Measurements from ENCODE around the gene HERPUD1. TPM values are rescaled to one million over a fixed set of nuclear protein-coding genes. Genes with fewer than 3 reads are reported as not detected.
A peak's percentile ranks its signal among the peaks of the same experiment; 100 is the strongest.

Gene HERPUD1
- total and polyA plus RNA-seq, 4 donors, result 52.5 to 173 (median 108) TPM

DNA sequence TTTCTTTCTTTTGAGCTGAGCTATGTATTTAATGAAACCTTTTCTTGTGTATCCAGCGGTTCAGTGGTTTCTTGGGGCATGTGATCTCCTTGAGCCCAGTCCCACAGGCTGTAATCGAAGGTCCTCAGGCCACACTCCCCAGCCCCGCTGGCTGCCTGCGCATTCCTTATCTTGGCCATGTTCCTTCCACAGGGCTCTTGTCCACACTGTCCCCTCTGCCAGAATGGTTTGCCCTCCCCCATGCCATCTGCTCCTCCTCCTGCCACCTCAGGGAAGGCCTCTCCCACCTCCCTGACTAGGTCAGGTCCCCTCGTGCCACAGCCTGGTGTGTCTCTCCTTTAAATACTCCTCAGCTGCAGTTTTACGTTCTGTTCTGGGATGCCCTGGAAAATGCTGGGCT lies 45.3 kb downstream of the HERPUD1 start:
- Histone ChIP-seq H3K36me3 (ENCODE audit: control insufficient read depth in 1 of 2, insufficient read depth in 2 of 2, low read length in 1 of 2) (no peaks in the 10 kb centered on the region), H3K9me3 (ENCODE audit: control insufficient read depth, low read length) (no peaks in the 10 kb centered on the region), H3K4me3 (ENCODE audit: low read length in 2 of 2) (no peak overlapping the region), H3K27ac (ENCODE audit: low read depth in 1 of 2, low read length in 2 of 2) (no peak overlapping the region), H3K27me3 (ENCODE audit: control insufficient read depth in 1 of 2, insufficient read depth in 2 of 2, low read length in 1 of 2) (no peaks in the 10 kb centered on the region), H3K4me1 (ENCODE audit: control insufficient read depth in 1 of 2, insufficient read depth in 2 of 2, low read length in 2 of 2) (no peaks in the 10 kb centered on the region)
- WGBS, 2 donors, result 68 to 91% methylated on average over 6 of the region's 6 CpGs
- no peak for ATAC-seq (ENCODE audit: low FRiP score)
- intact Hi-C loops (cut with DNase I), result no loop called here
- DNase-seq, result peak in 1 of 2 donors; percentile 23

DNA sequence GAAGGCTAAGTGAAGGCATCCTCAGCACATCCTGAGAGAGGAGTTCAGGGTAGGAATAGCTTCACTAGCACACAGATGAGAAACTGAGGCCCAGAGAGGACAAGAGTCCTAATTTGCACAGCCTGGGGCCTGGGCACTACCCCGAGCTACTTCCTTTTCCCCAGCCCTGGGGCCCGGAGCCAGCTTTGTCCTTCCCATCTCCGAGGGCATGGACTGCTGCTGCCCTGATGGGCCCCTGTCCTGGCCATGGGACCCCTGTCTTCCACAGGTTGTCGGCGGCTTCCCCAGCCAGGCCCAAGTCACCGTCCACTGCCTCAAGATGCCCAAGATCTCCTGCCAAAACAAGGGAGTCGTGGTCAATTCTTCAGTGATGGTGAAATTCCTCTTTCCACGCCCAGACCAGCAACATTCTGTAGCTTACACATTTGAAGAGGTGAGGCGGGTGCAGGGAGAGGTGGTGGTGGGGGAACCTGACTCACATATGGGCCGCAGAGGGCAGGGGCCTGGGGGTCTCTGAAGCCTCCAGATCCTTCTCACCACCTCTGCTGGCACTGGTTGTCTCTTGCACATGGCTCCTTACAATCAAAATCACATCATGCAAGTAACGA lies 46.0 kb downstream of the HERPUD1 start:
- intact Hi-C loops (cut with DNase I), result no loop called here
- Histone ChIP-seq H3K4me1 (ENCODE audit: control insufficient read depth in 1 of 2, insufficient read depth in 2 of 2, low read length in 2 of 2) (no peaks in the 10 kb centered on the region), H3K4me3 (ENCODE audit: low read length in 2 of 2) (no peak overlapping the region), H3K9me3 (ENCODE audit: control insufficient read depth, low read length) (no peaks in the 10 kb centered on the region), H3K27me3 (ENCODE audit: control insufficient read depth in 1 of 2, insufficient read depth in 2 of 2, low read length in 1 of 2) (no peaks in the 10 kb centered on the region), H3K36me3 (ENCODE audit: control insufficient read depth in 1 of 2, insufficient read depth in 2 of 2, low read length in 1 of 2) (no peaks in the 10 kb centered on the region), H3K27ac (ENCODE audit: low read depth in 1 of 2, low read length in 2 of 2) (no peak overlapping the region)
- WGBS, 2 donors, result 92% methylated on average over 11 of the region's 11 CpGs
- ATAC-seq (ENCODE audit: low FRiP score) (no peak), DNase-seq (peak; percentile 39 to 76)

DNA sequence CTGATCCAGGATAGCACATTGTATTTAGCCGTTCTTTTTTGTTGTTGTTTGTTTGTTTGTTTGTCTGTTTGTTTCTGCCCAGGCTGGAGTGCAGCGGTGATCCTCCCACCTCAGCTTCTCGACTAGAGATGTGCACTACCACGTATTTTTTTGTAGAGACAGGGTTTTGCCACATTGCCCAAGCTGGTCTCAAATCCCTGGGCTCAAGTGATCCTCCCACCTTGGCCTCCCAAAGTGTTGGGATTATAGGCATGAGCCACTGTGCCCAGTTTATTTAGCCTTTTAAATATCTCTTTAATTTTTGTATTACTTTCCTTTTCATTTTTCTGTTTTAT lies 48.2 kb downstream of the HERPUD1 start:
- no peak for DNase-seq
- no peak overlapping the region for H3K27ac ChIP-seq (ENCODE audit: low read depth in 1 of 2, low read length in 2 of 2)
- H3K27me3 ChIP-seq (ENCODE audit: control insufficient read depth in 1 of 2, insufficient read depth in 2 of 2, low read length in 1 of 2), result no peaks in the 10 kb centered on the region
- intact Hi-C loops (cut with DNase I), result no loop called here
- 92 to 96% methylated on average over 4 of the region's 4 CpGs for WGBS, 2 donors
- H3K9me3 ChIP-seq (ENCODE audit: control insufficient read depth, low read length), result no peaks in the 10 kb centered on the region
- no peaks in the 10 kb centered on the region for H3K4me1 ChIP-seq (ENCODE audit: control insufficient read depth in 1 of 2, insufficient read depth in 2 of 2, low read length in 2 of 2)
- H3K36me3 ChIP-seq (ENCODE audit: control insufficient read depth in 1 of 2, insufficient read depth in 2 of 2, low read length in 1 of 2), result no peaks in the 10 kb centered on the region
- no peak for ATAC-seq (ENCODE audit: low FRiP score)
- H3K4me3 ChIP-seq (ENCODE audit: low read length in 2 of 2), result no peak overlapping the region

DNA sequence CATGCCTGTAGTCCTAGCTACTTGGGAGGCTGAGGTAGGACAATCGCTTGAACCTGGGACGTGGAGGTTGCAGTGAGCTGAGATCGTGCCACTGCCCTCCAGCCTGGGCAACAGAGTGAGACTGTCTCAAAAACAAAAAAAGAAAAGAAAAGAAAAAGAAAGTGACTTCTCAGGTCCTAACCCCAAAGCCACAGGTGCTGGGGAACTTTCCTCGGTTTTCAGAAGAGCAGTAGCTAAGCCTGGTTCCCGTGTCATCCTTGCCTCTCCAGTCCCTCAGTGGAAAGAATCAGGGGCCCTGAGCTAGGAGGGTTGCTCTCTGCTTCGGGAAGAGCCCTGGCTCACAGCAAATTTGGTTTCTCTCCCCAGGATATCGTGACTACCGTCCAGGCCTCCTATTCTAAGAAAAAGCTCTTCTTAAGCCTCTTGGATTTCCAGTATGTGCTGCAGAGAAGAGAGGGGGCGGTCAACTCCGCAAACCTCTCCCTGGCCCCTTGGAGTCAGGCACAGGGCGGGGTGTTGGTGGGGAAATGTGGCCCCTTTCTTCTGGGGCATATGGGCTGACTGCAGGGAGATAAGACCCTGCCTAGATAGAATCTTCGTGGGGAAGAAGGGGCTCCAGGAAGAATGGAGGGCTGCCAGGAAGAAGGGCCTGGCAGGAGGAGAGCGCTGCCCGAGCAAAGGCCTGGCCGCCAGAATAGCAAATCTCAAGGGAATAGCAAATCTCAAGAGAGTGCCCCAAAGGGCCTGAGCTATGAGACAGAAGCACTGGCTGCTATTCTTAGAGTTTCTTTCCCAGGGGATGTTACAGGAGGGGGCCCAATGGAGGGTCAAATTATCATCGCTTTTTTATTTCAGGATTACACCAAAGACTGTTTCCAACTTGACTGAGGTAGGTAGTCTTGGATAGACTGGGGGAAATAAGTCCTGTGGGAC lies 49.1 kb downstream of the HERPUD1 start:
- intact Hi-C loops (cut with DNase I), result no loop called here
- ATAC-seq (ENCODE audit: low FRiP score) (no peak), DNase-seq (no peak)
- Histone ChIP-seq H3K9me3 (ENCODE audit: control insufficient read depth, low read length) (no peaks in the 10 kb centered on the region), H3K27me3 (ENCODE audit: control insufficient read depth in 1 of 2, insufficient read depth in 2 of 2, low read length in 1 of 2) (no peaks in the 10 kb centered on the region), H3K4me3 (ENCODE audit: low read length in 2 of 2) (no peak overlapping the region), H3K4me1 (ENCODE audit: control insufficient read depth in 1 of 2, insufficient read depth in 2 of 2, low read length in 2 of 2) (no peaks in the 10 kb centered on the region), H3K27ac (ENCODE audit: low read depth in 1 of 2, low read length in 2 of 2) (no peak overlapping the region), H3K36me3 (ENCODE audit: control insufficient read depth in 1 of 2, insufficient read depth in 2 of 2, low read length in 1 of 2) (no peaks in the 10 kb centered on the region)
- 43 to 46% methylated on average over 16 of the region's 16 CpGs for WGBS, 2 donors

DNA sequence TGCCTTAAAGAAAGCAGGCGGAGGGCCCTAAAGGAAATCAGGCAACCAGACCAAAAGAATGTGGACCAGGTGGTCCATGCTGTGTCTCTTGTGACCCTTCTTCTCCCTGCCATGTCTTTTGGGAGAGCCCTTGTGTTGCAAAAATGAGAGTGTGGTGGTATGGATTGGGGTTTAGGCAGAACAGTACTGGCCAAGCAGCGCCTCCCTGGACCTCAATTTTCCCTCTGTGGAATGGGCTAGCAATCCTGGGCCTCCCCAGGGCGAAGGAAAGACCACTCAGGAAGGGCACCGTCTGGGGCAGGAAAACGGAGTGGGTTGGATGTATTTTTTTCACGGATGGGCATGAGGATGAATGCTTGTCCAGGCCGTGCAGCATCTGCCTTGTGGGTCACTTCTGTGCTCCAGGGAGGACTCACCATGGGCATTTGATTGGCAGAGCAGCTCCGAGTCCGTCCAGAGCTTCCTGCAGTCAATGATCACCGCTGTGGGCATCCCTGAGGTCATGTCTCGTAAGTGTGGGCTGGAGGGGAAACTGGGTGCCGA lies 49.9 kb downstream of the HERPUD1 start:
- DNase-seq, result no peak
- Histone ChIP-seq H3K4me1 (ENCODE audit: control insufficient read depth in 1 of 2, insufficient read depth in 2 of 2, low read length in 2 of 2) (no peaks in the 10 kb centered on the region), H3K4me3 (ENCODE audit: low read length in 2 of 2) (no peak overlapping the region), H3K27me3 (ENCODE audit: control insufficient read depth in 1 of 2, insufficient read depth in 2 of 2, low read length in 1 of 2) (no peaks in the 10 kb centered on the region), H3K27ac (ENCODE audit: low read depth in 1 of 2, low read length in 2 of 2) (no peak overlapping the region), H3K36me3 (ENCODE audit: control insufficient read depth in 1 of 2, insufficient read depth in 2 of 2, low read length in 1 of 2) (no peaks in the 10 kb centered on the region), H3K9me3 (ENCODE audit: control insufficient read depth, low read length) (no peaks in the 10 kb centered on the region)
- intact Hi-C loops (cut with DNase I), result no loop called here
- 88 to 92% methylated on average over 12 of the region's 12 CpGs for WGBS, 2 donors
- ATAC-seq (ENCODE audit: low FRiP score), result no peak

DNA sequence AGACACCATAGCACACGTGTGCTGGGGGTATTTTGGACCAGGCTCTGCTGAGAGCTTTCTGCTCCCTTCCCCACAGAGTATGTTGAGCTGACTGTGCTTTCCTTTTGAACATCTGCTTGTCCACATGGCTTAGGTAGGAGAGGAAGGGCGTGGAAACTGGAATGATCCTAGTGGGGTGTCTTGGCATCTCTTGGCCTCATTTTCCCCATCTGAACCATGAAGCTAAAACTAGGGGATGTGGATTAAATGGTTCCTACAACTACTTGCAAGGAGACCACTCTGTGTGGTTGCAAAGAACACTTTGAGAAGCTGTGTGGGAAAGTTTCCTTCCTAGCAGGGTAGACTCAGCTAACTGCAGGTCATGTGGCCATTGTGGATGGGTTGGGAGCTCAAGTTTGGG lies 50.8 kb downstream of the HERPUD1 start:
- Histone ChIP-seq H3K27ac (ENCODE audit: low read depth in 1 of 2, low read length in 2 of 2) (no peak overlapping the region), H3K9me3 (ENCODE audit: control insufficient read depth, low read length) (no peaks in the 10 kb centered on the region), H3K27me3 (ENCODE audit: control insufficient read depth in 1 of 2, insufficient read depth in 2 of 2, low read length in 1 of 2) (no peaks in the 10 kb centered on the region), H3K36me3 (ENCODE audit: control insufficient read depth in 1 of 2, insufficient read depth in 2 of 2, low read length in 1 of 2) (no peaks in the 10 kb centered on the region), H3K4me1 (ENCODE audit: control insufficient read depth in 1 of 2, insufficient read depth in 2 of 2, low read length in 2 of 2) (no peaks in the 10 kb centered on the region), H3K4me3 (ENCODE audit: low read length in 2 of 2) (no peak overlapping the region)
- 88 to 94% methylated on average over 2 of the region's 2 CpGs for WGBS, 2 donors
- intact Hi-C loops (cut with DNase I), result no loop called here
- ATAC-seq (ENCODE audit: low FRiP score) (no peak), DNase-seq (peak in 1 of 2 donors; percentile 20)

DNA sequence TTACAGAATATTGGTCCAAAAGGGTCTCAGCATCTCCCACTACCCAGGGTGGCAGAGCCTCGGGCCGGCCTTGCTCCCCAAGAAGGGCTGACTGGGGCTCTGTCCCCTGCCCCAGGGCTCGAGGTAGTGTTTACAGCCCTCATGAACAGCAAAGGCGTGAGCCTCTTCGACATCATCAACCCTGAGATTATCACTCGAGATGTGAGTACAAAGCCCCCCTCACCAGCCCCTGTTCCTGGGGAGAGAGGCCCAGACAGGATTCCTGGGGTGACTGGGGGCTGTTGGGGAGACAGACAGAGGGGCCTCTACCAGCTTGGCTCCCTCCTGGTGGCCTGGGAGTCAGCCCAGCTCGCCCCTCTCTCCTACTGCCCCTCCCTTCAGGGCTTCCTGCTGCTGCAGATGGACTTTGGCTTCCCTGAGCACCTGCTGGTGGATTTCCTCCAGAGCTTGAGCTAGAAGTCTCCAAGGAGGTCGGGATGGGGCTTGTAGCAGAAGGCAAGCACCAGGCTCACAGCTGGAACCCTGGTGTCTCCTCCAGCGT lies 51.3 kb downstream of the HERPUD1 start:
- ATAC-seq (ENCODE audit: low FRiP score) (no peak), DNase-seq (peak in 1 of 2 donors; percentile 18)
- Histone ChIP-seq H3K4me3 (ENCODE audit: low read length in 2 of 2) (no peak overlapping the region), H3K9me3 (ENCODE audit: control insufficient read depth, low read length) (no peaks in the 10 kb centered on the region), H3K27ac (ENCODE audit: low read depth in 1 of 2, low read length in 2 of 2) (no peak overlapping the region), H3K4me1 (ENCODE audit: control insufficient read depth in 1 of 2, insufficient read depth in 2 of 2, low read length in 2 of 2) (no peaks in the 10 kb centered on the region), H3K27me3 (ENCODE audit: control insufficient read depth in 1 of 2, insufficient read depth in 2 of 2, low read length in 1 of 2) (no peaks in the 10 kb centered on the region), H3K36me3 (ENCODE audit: control insufficient read depth in 1 of 2, insufficient read depth in 2 of 2, low read length in 1 of 2) (no peaks in the 10 kb centered on the region)
- intact Hi-C loops (cut with DNase I), result no loop called here
- WGBS, 2 donors, result 81 to 83% methylated on average over 9 of the region's 9 CpGs

DNA sequence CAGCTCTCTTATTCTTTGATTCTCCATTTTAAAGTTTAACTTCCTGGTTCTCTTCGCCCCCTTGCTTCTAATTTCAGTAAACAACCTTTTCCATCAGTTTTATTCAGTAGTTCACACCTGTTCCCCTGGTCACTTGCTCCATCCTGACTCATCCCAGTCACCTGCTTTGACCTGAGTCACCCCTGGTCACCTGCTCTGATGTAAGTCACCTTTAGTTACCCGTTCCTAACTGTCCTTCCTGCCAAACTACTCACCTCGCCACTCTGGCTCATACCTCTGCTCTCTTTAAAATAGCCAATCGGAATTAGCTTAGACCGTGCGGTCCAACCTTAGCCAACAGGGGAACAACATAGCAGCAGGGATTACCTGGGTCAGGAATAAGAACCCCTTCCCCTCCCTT lies 52.7 kb downstream of the HERPUD1 start:
- peak in 1 of 2 donors; percentile 2 for DNase-seq
- no peak for ATAC-seq (ENCODE audit: low FRiP score)
- H3K4me1 ChIP-seq (ENCODE audit: control insufficient read depth in 1 of 2, insufficient read depth in 2 of 2, low read length in 2 of 2), result no peaks in the 10 kb centered on the region
- no peaks in the 10 kb centered on the region for H3K36me3 ChIP-seq (ENCODE audit: control insufficient read depth in 1 of 2, insufficient read depth in 2 of 2, low read length in 1 of 2)
- no peak overlapping the region for H3K27ac ChIP-seq (ENCODE audit: low read depth in 1 of 2, low read length in 2 of 2)
- no peaks in the 10 kb centered on the region for H3K27me3 ChIP-seq (ENCODE audit: control insufficient read depth in 1 of 2, insufficient read depth in 2 of 2, low read length in 1 of 2)
- no peak overlapping the region for H3K4me3 ChIP-seq (ENCODE audit: low read length in 2 of 2)
- no peaks in the 10 kb centered on the region for H3K9me3 ChIP-seq (ENCODE audit: control insufficient read depth, low read length)
- 93 to 94% methylated on average over 6 of the region's 6 CpGs for WGBS, 2 donors
- intact Hi-C loops (cut with DNase I), result loop anchor here in 1 of 2 donors (5.0 kb wide), 1 partner anchor 52 kb away; the partner anchor contains the start of gene HERPUD1

All from aorta (tissue), 5 donors.